ENCODE data around the gene NCAPD2. TPM values are rescaled to one million over a fixed set of nuclear protein-coding genes. Genes with fewer than 3 reads are reported as not detected.

Gene NCAPD2
- polyA plus RNA-seq, 1 donor (not counting 4 experiments of a cell fraction or from before 2014, with no cell fraction given): 33.7 TPM

DNA sequence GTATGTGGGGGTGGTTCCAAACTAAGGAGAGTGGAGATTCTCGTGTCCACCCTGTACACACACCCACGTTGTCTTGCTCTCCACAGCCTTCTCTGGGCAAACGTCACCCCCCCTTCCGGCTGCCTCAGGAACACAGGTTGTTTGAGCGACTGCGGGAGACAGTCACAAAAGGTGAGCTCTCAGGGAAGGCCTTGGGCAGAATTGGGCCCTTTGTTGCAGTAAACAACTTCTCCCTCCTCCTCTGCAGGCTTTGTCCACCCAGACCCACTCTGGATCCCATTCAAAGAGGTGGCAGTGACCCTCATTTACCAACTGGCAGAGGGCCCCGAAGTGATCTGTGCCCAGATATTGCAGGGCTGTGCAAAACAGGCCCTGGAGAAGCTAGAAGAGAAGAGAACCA, 32.3 kb downstream of the NCAPD2 start:
- Histone ChIP-seq H3K27ac (ENCODE audit: control insufficient read depth, insufficient read depth, low read length) (no peak overlapping the region), H3K9me3 (ENCODE audit: control insufficient read depth, low read depth, low read length) (no peaks in the 10 kb centered on the region), H3K36me3 (ENCODE audit: control insufficient read depth in 2 of 2, extremely low read depth in 1 of 2, insufficient read depth in 2 of 2, low read length in 2 of 2) (peaks cover 29 to 80% of the 10 kb centered on the region in 2 experiments), H2AFZ (ENCODE audit: control insufficient read depth, low read length) (no peak overlapping the region), H3K4me1 (ENCODE audit: control insufficient read depth, extremely low read depth, insufficient read depth, low read length) (peaks cover 19% of the 10 kb centered on the region), H3K79me2 (ENCODE audit: control insufficient read depth, insufficient read depth, low read length) (no peaks in the 10 kb centered on the region), H3K9ac (ENCODE audit: control insufficient read depth, extremely low read depth, insufficient read depth, low read length) (no peak overlapping the region), H4K20me1 (ENCODE audit: control insufficient read depth, extremely low read depth, insufficient read depth, low read length) (no peaks in the 10 kb centered on the region), H3K27me3 (ENCODE audit: control insufficient read depth, extremely low read depth, insufficient read depth, low read length) (no peaks in the 10 kb centered on the region), H3K4me3 (ENCODE audit: control insufficient read depth in 2 of 3, extremely low read depth in 1 of 3, insufficient read depth in 2 of 3, low read depth in 1 of 3, low read length in 3 of 3) (no peak overlapping the region), H3K4me2 (ENCODE audit: control insufficient read depth, extremely low read depth, insufficient read depth, low read depth, low read length) (no peak overlapping the region), H3K9me1 (ENCODE audit: control insufficient read depth, extremely low read depth, insufficient read depth, low read length) (no peaks in the 10 kb centered on the region)
- FAIRE-seq (no peak), DNase-seq (ENCODE audit: low read depth, low spot score) (no peak)
- dilution Hi-C loops (cut with MboI; ENCODE audit: extremely low pct_ligation_motif_present, low sequenced_read_pairs): no loop called here
- TF ChIP-seq, protein P1, sequence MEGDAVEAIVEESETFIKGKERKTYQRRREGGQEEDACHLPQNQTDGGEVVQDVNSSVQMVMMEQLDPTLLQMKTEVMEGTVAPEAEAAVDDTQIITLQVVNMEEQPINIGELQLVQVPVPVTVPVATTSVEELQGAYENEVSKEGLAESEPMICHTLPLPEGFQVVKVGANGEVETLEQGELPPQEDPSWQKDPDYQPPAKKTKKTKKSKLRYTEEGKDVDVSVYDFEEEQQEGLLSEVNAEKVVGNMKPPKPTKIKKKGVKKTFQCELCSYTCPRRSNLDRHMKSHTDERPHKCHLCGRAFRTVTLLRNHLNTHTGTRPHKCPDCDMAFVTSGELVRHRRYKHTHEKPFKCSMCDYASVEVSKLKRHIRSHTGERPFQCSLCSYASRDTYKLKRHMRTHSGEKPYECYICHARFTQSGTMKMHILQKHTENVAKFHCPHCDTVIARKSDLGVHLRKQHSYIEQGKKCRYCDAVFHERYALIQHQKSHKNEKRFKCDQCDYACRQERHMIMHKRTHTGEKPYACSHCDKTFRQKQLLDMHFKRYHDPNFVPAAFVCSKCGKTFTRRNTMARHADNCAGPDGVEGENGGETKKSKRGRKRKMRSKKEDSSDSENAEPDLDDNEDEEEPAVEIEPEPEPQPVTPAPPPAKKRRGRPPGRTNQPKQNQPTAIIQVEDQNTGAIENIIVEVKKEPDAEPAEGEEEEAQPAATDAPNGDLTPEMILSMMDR (optimal IDR thresholded peaks at IDR 0.05 in 1 of 3, IDR thresholded peaks at IDR 0.05 in 1 of 3, conservative IDR thresholded peaks at IDR 0.05 in 1 of 3; ENCODE audit: extremely low read depth in 1 of 3, insufficient read depth in 2 of 3, low read length in 3 of 3): no peak

DNA sequence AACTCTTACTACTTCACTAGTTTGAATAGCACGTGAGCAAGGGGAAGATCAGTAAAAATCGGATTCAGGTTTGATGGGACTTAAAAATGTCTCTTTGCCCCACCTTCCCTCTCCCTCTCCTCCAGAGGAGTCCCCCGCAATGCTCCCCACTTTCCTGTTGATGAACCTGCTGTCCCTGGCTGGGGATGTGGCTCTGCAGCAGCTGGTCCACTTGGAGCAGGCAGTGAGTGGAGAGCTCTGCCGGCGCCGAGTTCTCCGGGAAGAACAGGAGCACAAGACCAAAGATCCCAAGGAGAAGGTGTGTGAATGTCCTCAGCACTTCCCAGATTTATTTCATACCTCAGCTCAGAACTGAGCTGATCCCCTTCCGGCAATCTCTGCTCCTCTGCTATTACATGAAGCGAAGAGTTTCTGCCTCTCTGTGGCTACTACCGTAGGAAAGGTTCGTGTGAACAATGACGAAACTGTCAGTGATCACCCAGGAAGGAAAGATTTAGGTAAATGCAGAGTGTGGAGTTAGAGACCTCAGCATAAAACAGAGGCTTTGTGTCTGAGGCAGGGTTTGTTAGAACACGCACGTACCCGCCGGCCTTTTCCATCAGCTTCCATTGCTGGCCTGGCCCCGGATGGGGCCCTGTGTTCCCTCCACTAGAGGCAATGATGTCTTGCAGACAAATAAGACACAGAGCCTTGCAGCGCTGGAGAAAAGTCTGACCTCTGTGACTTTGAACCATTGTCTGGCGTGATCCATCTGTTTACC, 33.0 kb downstream of the NCAPD2 start:
- peaks cover 26 to 73% of the 10 kb centered on the region in 2 experiments for H3K36me3 ChIP-seq (ENCODE audit: control insufficient read depth in 2 of 2, extremely low read depth in 1 of 2, insufficient read depth in 2 of 2, low read length in 2 of 2)
- H3K9ac ChIP-seq (ENCODE audit: control insufficient read depth, extremely low read depth, insufficient read depth, low read length): no peak overlapping the region
- DNase-seq (ENCODE audit: low read depth, low spot score) (no peak), FAIRE-seq (peak; percentile 56)
- no peak overlapping the region for H3K4me2 ChIP-seq (ENCODE audit: control insufficient read depth, extremely low read depth, insufficient read depth, low read depth, low read length)
- peaks cover 22% of the 10 kb centered on the region for H3K4me1 ChIP-seq (ENCODE audit: control insufficient read depth, extremely low read depth, insufficient read depth, low read length)
- no peaks in the 10 kb centered on the region for H3K9me3 ChIP-seq (ENCODE audit: control insufficient read depth, low read depth, low read length)
- no peaks in the 10 kb centered on the region for H4K20me1 ChIP-seq (ENCODE audit: control insufficient read depth, extremely low read depth, insufficient read depth, low read length)
- H3K27ac ChIP-seq (ENCODE audit: control insufficient read depth, insufficient read depth, low read length): no peak overlapping the region
- dilution Hi-C loops (cut with MboI; ENCODE audit: extremely low pct_ligation_motif_present, low sequenced_read_pairs): no loop called here
- H3K79me2 ChIP-seq (ENCODE audit: control insufficient read depth, insufficient read depth, low read length): no peaks in the 10 kb centered on the region
- H3K27me3 ChIP-seq (ENCODE audit: control insufficient read depth, extremely low read depth, insufficient read depth, low read length): no peaks in the 10 kb centered on the region
- no peak for TF ChIP-seq EZH2 (IDR thresholded peaks at IDR 0.05; ENCODE audit: low read length)
- TF ChIP-seq, protein P1 (optimal IDR thresholded peaks at IDR 0.05 in 1 of 3, IDR thresholded peaks at IDR 0.05 in 1 of 3, conservative IDR thresholded peaks at IDR 0.05 in 1 of 3; ENCODE audit: extremely low read depth in 1 of 3, insufficient read depth in 2 of 3, low read length in 3 of 3): no peak
- no peaks in the 10 kb centered on the region for H3K9me1 ChIP-seq (ENCODE audit: control insufficient read depth, extremely low read depth, insufficient read depth, low read length)
- no peak overlapping the region for H2AFZ ChIP-seq (ENCODE audit: control insufficient read depth, low read length)
- no peak overlapping the region for H3K4me3 ChIP-seq (ENCODE audit: control insufficient read depth in 2 of 3, extremely low read depth in 1 of 3, insufficient read depth in 2 of 3, low read depth in 1 of 3, low read length in 3 of 3)
